ENCODE measurements around the gene KCNQ5.
"Not testable (repeated sequence)": the region's sequence is repeated elsewhere in the genome, so short reads cannot be mapped to it uniquely, and the experiment has no call there.

KCNQ5 gene

DNA sequence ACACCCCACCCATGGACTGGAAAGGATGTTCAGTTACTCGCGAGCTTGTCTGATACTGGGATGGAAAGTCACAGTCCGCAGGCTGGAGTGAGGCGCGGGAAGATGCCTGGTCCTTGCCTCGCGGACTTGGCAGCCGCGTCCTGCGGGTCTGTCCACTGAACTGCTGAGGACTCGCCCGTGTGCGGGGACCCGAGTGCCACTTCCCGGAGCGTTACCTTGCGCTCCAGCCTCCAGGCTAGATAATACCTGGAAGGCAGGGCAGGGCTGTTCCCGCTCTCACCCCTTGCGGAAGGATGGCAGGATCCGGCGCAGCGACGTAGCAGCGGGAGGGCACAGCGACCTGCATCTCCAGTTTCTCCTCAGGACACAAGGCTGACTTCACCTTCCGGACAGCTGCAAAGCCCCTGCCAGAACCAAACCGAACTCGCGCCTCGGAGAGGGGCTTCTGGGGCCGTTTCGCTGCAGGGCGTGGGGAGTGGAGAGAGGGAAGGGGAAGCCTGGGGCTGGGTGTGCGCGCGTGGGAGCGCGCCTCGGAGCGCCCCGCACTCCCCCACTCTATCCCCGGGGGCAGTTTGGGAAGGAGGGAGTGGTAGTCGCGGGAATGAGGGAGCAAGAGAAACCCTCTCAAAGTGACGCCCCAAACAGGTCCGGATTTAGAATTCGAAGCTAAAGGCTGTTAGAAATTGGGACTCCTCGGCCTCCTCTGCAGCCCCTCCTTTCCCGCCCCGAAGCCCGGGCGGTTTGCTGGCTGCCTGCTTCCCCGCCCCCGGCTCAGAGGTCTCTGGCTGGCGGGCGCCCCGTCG lies at the start of gene KCNQ5:
KCNQ5 (plus strand) TSS at position 774 of the 803 bp plus-strand sequence.
- TF ChIP-seq, protein P1, sequence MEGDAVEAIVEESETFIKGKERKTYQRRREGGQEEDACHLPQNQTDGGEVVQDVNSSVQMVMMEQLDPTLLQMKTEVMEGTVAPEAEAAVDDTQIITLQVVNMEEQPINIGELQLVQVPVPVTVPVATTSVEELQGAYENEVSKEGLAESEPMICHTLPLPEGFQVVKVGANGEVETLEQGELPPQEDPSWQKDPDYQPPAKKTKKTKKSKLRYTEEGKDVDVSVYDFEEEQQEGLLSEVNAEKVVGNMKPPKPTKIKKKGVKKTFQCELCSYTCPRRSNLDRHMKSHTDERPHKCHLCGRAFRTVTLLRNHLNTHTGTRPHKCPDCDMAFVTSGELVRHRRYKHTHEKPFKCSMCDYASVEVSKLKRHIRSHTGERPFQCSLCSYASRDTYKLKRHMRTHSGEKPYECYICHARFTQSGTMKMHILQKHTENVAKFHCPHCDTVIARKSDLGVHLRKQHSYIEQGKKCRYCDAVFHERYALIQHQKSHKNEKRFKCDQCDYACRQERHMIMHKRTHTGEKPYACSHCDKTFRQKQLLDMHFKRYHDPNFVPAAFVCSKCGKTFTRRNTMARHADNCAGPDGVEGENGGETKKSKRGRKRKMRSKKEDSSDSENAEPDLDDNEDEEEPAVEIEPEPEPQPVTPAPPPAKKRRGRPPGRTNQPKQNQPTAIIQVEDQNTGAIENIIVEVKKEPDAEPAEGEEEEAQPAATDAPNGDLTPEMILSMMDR (IDR thresholded peaks at IDR 0.05; ENCODE audit: insufficient read depth, low read length, poor library complexity, severe bottlenecking) = no peak
- TF ChIP-seq EZH2phosphoT487 (conservative IDR thresholded peaks at IDR 0.05; ENCODE audit: low read length) = no peak
- H3K9me3 ChIP-seq (ENCODE audit: insufficient read depth, low read length) = no peaks in the 10 kb centered on the region
- H3K9me2 ChIP-seq (replicated peaks; ENCODE audit: insufficient read depth, low read length) = no peaks in the 10 kb centered on the region
- no peaks in the 10 kb centered on the region for H3K27me3 ChIP-seq (ENCODE audit: low read length)
- H2AFZ ChIP-seq (ENCODE audit: low read depth, low read length, severe bottlenecking) = peak within 1 kb of the TSS; percentile 98
- H3F3A ChIP-seq (ENCODE audit: insufficient read depth) = peaks cover 44% of the 10 kb centered on the region
- H3K79me2 ChIP-seq (ENCODE audit: insufficient read depth, low read length) = peaks cover 34% of the 10 kb centered on the region
- H3K27ac ChIP-seq (ENCODE audit: low read depth, low read length) = peak within 1 kb of the TSS; percentile 99
- H4K20me1 ChIP-seq (ENCODE audit: low read depth, low read length) = no peaks in the 10 kb centered on the region; the same call in 1 of the 2 replicates
- peak within 1 kb of the TSS; percentile 98 for H3K9ac ChIP-seq (ENCODE audit: low read length)
- peak within 1 kb of the TSS; percentile 97 for H3K4me2 ChIP-seq (ENCODE audit: low read depth, low read length, poor library complexity, severe bottlenecking)
- peaks cover 6% of the 10 kb centered on the region; the same call in 1 of the 2 replicates for H3K36me3 ChIP-seq (ENCODE audit: low read length)
- H3K4me3 ChIP-seq (ENCODE audit: insufficient read depth, low read length, poor library complexity, severe bottlenecking) = peak within 1 kb of the TSS; percentile 96

DNA sequence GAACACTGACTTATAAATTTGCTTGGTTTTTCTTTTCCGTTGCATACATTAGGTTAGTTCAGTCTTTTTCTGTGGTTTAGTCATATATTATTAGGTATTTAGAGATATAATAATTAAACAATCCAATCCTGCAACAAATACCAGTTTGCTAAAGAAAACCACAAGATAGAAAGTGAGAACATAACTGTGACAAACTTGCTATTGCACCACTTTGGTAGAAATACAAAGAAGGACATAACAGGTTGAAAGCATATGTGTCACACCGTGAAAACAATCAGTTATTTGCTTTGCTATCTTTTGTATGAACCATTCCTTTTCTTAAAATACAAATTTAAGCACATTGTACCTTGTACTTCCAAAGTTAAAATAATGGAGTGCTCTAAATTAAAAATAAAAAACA lies 42.0 kb upstream of the KCNQ5 start:
- Histone ChIP-seq H3K36me3 (ENCODE audit: low read length) (no peaks in the 10 kb centered on the region), H3F3A (ENCODE audit: insufficient read depth) (no peaks in the 10 kb centered on the region), H3K9me2 (replicated peaks; ENCODE audit: insufficient read depth, low read length) (no peaks in the 10 kb centered on the region), H2AFZ (ENCODE audit: low read depth, low read length, severe bottlenecking) (peak overlapping the region; percentile 54), H3K4me3 (ENCODE audit: insufficient read depth, low read length, poor library complexity, severe bottlenecking) (no peak overlapping the region), H3K27ac (ENCODE audit: low read depth, low read length) (no peak overlapping the region), H3K9ac (ENCODE audit: low read length) (no peak overlapping the region), H3K4me2 (ENCODE audit: low read depth, low read length, poor library complexity, severe bottlenecking) (no peak overlapping the region), H3K79me2 (ENCODE audit: insufficient read depth, low read length) (no peaks in the 10 kb centered on the region), H4K20me1 (ENCODE audit: low read depth, low read length) (no peaks in the 10 kb centered on the region), H3K27me3 (ENCODE audit: low read length) (no peaks in the 10 kb centered on the region), H3K9me3 (ENCODE audit: insufficient read depth, low read length) (no peaks in the 10 kb centered on the region)
- no peak for TF ChIP-seq EZH2phosphoT487 (conservative IDR thresholded peaks at IDR 0.05; ENCODE audit: low read length)
- TF ChIP-seq, protein P1 (IDR thresholded peaks at IDR 0.05; ENCODE audit: insufficient read depth, low read length, poor library complexity, severe bottlenecking) = no peak

DNA sequence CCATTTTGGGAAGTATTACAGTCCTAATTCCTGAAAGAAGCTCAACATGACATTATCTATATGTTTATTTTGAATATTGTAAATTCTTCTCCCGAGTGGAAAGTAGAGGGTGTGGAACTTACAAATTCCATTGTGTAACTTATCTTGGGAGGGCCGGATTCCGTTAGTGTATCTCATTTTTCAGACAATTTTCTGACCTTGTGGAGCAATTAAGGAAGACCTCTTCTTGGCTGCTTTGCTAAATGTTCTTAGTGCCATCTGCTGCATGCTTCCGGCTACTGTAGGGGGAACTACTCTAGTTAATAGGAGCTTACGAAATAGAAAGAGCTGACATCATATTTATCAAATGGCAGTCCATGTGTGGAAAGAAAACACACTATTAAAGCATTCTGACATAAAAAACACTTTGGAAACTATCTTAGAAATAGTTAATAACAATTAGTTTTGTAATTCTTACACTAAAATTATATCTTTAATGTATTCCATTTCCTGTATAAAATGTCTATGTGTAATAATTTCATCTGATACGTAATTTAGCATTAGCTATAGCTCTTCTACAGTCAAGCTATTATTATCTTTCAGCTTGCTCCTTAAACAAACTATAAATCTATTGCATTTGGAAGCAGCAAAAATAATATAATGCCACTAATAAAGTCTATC lies 41.5 kb upstream of the KCNQ5 start:
- H3K27ac ChIP-seq (ENCODE audit: low read depth, low read length) = no peak overlapping the region
- peak overlapping the region; percentile 54 for H2AFZ ChIP-seq (ENCODE audit: low read depth, low read length, severe bottlenecking)
- H3K36me3 ChIP-seq (ENCODE audit: low read length) = no peaks in the 10 kb centered on the region
- H4K20me1 ChIP-seq (ENCODE audit: low read depth, low read length) = no peaks in the 10 kb centered on the region
- H3K9me2 ChIP-seq (replicated peaks; ENCODE audit: insufficient read depth, low read length) = no peaks in the 10 kb centered on the region
- no peaks in the 10 kb centered on the region for H3K79me2 ChIP-seq (ENCODE audit: insufficient read depth, low read length)
- H3K9ac ChIP-seq (ENCODE audit: low read length) = no peak overlapping the region
- no peaks in the 10 kb centered on the region for H3F3A ChIP-seq (ENCODE audit: insufficient read depth)
- H3K4me3 ChIP-seq (ENCODE audit: insufficient read depth, low read length, poor library complexity, severe bottlenecking) = no peak overlapping the region
- TF ChIP-seq, protein P1 (IDR thresholded peaks at IDR 0.05; ENCODE audit: insufficient read depth, low read length, poor library complexity, severe bottlenecking) = peak; percentile 30
- no peak for TF ChIP-seq EZH2phosphoT487 (conservative IDR thresholded peaks at IDR 0.05; ENCODE audit: low read length)
- H3K27me3 ChIP-seq (ENCODE audit: low read length) = no peaks in the 10 kb centered on the region
- no peaks in the 10 kb centered on the region for H3K9me3 ChIP-seq (ENCODE audit: insufficient read depth, low read length)
- no peak overlapping the region for H3K4me2 ChIP-seq (ENCODE audit: low read depth, low read length, poor library complexity, severe bottlenecking)

DNA sequence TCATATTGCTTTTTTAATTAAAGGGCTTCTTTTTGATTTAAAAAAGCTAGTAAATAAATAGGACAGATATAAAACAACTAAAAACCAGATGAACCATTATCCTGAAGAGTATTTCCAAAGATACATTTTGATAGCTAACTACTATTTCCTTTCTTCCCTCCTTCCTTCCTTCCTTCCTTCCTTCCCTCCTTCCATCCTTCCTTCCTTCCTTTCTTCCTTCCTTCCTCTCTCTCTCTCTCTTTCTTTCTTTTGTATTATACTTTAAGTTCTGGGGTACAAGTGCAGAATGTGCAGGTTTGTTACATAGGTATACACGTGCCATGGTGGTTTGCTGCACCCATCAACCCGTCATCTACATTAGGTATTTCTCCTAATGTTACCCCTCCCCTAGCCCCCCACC lies 40.9 kb upstream of the KCNQ5 start:
- not testable (repeated sequence) for H3F3A ChIP-seq (ENCODE audit: insufficient read depth); H3K36me3 ChIP-seq (ENCODE audit: low read length); H4K20me1 ChIP-seq (ENCODE audit: low read depth, low read length); H3K9me3 ChIP-seq (ENCODE audit: insufficient read depth, low read length); H3K4me2 ChIP-seq (ENCODE audit: low read depth, low read length, poor library complexity, severe bottlenecking); H3K9me2 ChIP-seq (replicated peaks; ENCODE audit: insufficient read depth, low read length); H3K27me3 ChIP-seq (ENCODE audit: low read length); H3K9ac ChIP-seq (ENCODE audit: low read length); H3K4me3 ChIP-seq (ENCODE audit: insufficient read depth, low read length, poor library complexity, severe bottlenecking); H2AFZ ChIP-seq (ENCODE audit: low read depth, low read length, severe bottlenecking); H3K79me2 ChIP-seq (ENCODE audit: insufficient read depth, low read length); H3K27ac ChIP-seq (ENCODE audit: low read depth, low read length)

Measured in SU-DHL-6 (cell line).